Panc1 (cell line): ENCODE measurements around the gene PRKCZ.

Experiments used
- SIN3A ChIP-seq: IDR thresholded peaks from 2 replicates; pipeline ENCODE4 v1.6.1; 2012; ENCODE audit warnings: low read depth, mild to moderate bottlenecking, low read length, moderate library complexity, borderline replicate concordance; ENCODE audit not compliant: insufficient read depth
- TCF7L2 ChIP-seq: IDR thresholded peaks from 2 replicates; pipeline ENCODE4 v1.6.1; 2011; ENCODE audit warnings: mild to moderate bottlenecking, low read depth, low read length, inconsistent platforms
- TF ChIP-seq, protein P1 (sequence below): fragments of 450-650 bp; IDR thresholded peaks from 2 replicates; pipeline ENCODE4 v1.5.1; 2017; ENCODE audit warnings: mild to moderate bottlenecking
- TF ChIP-seq, protein P2 (sequence below), 2 experiments: IDR thresholded peaks; 2 replicates each; pipeline ENCODE4 v1.6.1; 2011 to 2012; ENCODE audit warnings: low read depth in 2 of 2, control low read depth in 1 of 2, low read length in 1 of 2, mild to moderate bottlenecking in 1 of 2, moderate library complexity in 1 of 2; ENCODE audit not compliant: insufficient read depth in 1 of 2

DNA sequence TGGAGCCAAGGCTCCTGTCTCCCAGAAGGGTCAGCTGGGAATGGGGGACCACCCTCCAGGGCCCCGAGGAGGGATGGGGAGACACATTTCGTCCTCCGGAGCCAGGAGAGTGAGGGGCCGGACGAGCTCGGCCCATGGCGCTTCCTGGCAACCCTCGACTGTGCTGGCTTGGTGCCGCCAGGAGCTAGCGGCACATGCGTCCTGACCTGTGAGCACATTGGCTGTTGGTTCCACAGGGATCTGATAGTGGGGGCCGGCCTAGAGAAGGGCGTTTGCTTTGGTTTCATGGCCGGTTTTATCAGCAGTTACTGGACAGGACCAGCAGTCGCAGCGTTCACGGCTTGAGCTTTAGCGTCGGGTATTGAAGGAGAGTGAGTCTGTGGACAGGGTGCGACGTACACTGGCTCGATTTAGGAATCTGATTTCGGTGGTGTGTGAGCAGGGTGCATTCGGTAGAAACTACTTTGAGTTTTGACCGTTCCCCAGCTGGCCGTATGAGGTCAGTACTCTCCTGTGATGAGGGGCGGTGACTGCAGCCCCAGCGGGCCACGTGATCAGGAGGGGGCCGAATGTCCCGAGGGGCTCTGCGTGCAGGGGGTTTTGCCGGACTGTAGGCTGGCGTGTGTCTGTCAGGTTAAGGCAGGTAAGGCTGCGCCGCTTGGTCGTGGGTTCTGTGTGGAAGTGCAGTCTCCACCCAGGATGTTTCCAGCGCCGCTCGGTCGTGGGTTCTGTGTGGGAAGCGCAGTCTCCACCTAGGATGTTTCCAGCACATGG is 125.7 kb downstream of the PRKCZ start:
- TF ChIP-seq SIN3A (no peak), TCF7L2 (no peak)
- TF ChIP-seq, protein P1, sequence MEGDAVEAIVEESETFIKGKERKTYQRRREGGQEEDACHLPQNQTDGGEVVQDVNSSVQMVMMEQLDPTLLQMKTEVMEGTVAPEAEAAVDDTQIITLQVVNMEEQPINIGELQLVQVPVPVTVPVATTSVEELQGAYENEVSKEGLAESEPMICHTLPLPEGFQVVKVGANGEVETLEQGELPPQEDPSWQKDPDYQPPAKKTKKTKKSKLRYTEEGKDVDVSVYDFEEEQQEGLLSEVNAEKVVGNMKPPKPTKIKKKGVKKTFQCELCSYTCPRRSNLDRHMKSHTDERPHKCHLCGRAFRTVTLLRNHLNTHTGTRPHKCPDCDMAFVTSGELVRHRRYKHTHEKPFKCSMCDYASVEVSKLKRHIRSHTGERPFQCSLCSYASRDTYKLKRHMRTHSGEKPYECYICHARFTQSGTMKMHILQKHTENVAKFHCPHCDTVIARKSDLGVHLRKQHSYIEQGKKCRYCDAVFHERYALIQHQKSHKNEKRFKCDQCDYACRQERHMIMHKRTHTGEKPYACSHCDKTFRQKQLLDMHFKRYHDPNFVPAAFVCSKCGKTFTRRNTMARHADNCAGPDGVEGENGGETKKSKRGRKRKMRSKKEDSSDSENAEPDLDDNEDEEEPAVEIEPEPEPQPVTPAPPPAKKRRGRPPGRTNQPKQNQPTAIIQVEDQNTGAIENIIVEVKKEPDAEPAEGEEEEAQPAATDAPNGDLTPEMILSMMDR: no peak
- TF ChIP-seq, protein P2, sequence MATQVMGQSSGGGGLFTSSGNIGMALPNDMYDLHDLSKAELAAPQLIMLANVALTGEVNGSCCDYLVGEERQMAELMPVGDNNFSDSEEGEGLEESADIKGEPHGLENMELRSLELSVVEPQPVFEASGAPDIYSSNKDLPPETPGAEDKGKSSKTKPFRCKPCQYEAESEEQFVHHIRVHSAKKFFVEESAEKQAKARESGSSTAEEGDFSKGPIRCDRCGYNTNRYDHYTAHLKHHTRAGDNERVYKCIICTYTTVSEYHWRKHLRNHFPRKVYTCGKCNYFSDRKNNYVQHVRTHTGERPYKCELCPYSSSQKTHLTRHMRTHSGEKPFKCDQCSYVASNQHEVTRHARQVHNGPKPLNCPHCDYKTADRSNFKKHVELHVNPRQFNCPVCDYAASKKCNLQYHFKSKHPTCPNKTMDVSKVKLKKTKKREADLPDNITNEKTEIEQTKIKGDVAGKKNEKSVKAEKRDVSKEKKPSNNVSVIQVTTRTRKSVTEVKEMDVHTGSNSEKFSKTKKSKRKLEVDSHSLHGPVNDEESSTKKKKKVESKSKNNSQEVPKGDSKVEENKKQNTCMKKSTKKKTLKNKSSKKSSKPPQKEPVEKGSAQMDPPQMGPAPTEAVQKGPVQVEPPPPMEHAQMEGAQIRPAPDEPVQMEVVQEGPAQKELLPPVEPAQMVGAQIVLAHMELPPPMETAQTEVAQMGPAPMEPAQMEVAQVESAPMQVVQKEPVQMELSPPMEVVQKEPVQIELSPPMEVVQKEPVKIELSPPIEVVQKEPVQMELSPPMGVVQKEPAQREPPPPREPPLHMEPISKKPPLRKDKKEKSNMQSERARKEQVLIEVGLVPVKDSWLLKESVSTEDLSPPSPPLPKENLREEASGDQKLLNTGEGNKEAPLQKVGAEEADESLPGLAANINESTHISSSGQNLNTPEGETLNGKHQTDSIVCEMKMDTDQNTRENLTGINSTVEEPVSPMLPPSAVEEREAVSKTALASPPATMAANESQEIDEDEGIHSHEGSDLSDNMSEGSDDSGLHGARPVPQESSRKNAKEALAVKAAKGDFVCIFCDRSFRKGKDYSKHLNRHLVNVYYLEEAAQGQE (IDR thresholded peaks at IDR 0.05; ENCODE audit: insufficient read depth in 1 of 2, low read depth in 2 of 2, low read length in 1 of 2): no peak
